K562 (cell line): Measurements from ENCODE around the gene CACNA2D3. TPM values are rescaled to one million over a fixed set of nuclear protein-coding genes. Genes with fewer than 3 reads are reported as not detected.

Source experiments
- ATAC-seq: fragments of 200-7000 bp; cut with Tn5 transposase; 3 replicates; pipeline ENCODE4 v1.9.1; 2020; ENCODE audit warnings: moderate library complexity
- BruUV-seq: library from RNA; stranded (reverse); fragments of 400-500 nt; replicated peaks from 2 replicates; lab custom pipeline; 2021; lab: Mats Ljungman, UMichigan
- CTCF ChIA-PET: fragments of 300-600 bp; formaldehyde crosslinking; extraction: SDS; loops from one replicate; lab custom pipeline; 2021; ENCODE audit warnings: low intra/inter-chr PET ratio; lab: Yijun Ruan, JAX
- POLR2A ChIA-PET: fragments of 300-600, 350-650 bp; sonication (Branson Sonifier 250); formaldehyde crosslinking; extraction: SDS; loops from one replicate; lab custom pipeline; 2021; ENCODE audit warnings: antibody characterized with exemption, inconsistent platforms; lab: Yijun Ruan, JAX
- DNase-seq, 4 experiments: peaks; one replicate each; pipeline versions ENCODE4 v3.0.0 to v3.0.0-alpha.2; 2011 to 2018; ENCODE audit warnings: low spot score in 3 of 4, mixed read lengths in 3 of 4; ENCODE audit errors: extremely low read depth in 1 of 4
- FAIRE-seq: peaks from 2 replicates; lab custom pipeline; 2011; peaks lifted over from hg19 to GRCh38; lab: Jason Lieb, UNC
- H2AFZ ChIP-seq: 2 replicates; pipeline ENCODE4 v1.6.0; 2011; ENCODE audit warnings: low read depth, low read length, control low read depth, inconsistent platforms
- H3K27ac ChIP-seq: fragments of 200-600 bp; 3 replicates; pipeline ENCODE4 v1.8.0; 2011; ENCODE audit warnings: low read depth, mild to moderate bottlenecking, control low read depth, inconsistent platforms, low read length, moderate library complexity, mixed read lengths; ENCODE audit errors: extremely low read depth
- H3K27me3 ChIP-seq, 2 experiments: fragments of 300-600 bp in 1 of 2; 2 replicates in 1 of 2; 3 replicates in 1 of 2; pipeline versions ENCODE4 v1.6.0 to v1.8.0; 2011; ENCODE audit warnings: inconsistent platforms in 2 of 2, low read length in 2 of 2, mild to moderate bottlenecking in 1 of 2, mixed read lengths in 1 of 2, moderate library complexity in 1 of 2; ENCODE audit not compliant: control insufficient read depth in 2 of 2, insufficient read depth in 2 of 2
- H3K36me3 ChIP-seq: fragments of 300-600 bp; 3 replicates; pipeline ENCODE4 v1.8.0; 2011; ENCODE audit warnings: mild to moderate bottlenecking, low read length, inconsistent platforms; ENCODE audit not compliant: control insufficient read depth, insufficient read depth
- H3K4me1 ChIP-seq, 2 experiments: fragments of 200-600 bp in 1 of 2; replicated peaks in 1 of 2; 2 replicates in 1 of 2; 3 replicates in 1 of 2; pipeline versions ENCODE4 v1.5.1 to v1.8.0; 2011; ENCODE audit warnings: inconsistent platforms in 2 of 2, low read length in 2 of 2, mild to moderate bottlenecking in 1 of 2, mixed read lengths in 1 of 2, moderate library complexity in 1 of 2; ENCODE audit not compliant: control insufficient read depth in 2 of 2, insufficient read depth in 2 of 2
- H3K4me2 ChIP-seq: 2 replicates; pipeline ENCODE4 v1.6.1; 2011; ENCODE audit warnings: low read length, control low read depth, inconsistent platforms, mixed read lengths; ENCODE audit not compliant: insufficient read depth
- H3K4me3 ChIP-seq: fragments of 200-600 bp; sonication (generic), shearing (Covaris generic); 2 replicates; pipeline ENCODE4 v1.5.1; 2016; ENCODE audit warnings: control low read depth, inconsistent platforms
- H3K79me2 ChIP-seq: fragments of 200-600 bp; 3 replicates; pipeline ENCODE4 v1.8.0; 2011; ENCODE audit warnings: low read length, inconsistent platforms; ENCODE audit not compliant: control insufficient read depth, insufficient read depth
- H3K9ac ChIP-seq, 2 experiments: 2 replicates each; pipeline versions ENCODE4 v1.6.0 to v1.6.1; 2011; ENCODE audit warnings: low read depth in 2 of 2, low read length in 2 of 2, control low read depth in 1 of 2, inconsistent platforms in 1 of 2, mild to moderate bottlenecking in 1 of 2, mixed read lengths in 1 of 2; ENCODE audit not compliant: insufficient read depth in 1 of 2
- H3K9me1 ChIP-seq: one replicate; pipeline ENCODE4 v1.6.0; 2011; ENCODE audit warnings: inconsistent platforms, mild to moderate bottlenecking, low read length, moderate library complexity; ENCODE audit not compliant: control insufficient read depth, insufficient read depth
- H3K9me3 ChIP-seq: replicated peaks from 2 replicates; pipeline ENCODE4 v1.5.1; 2011; ENCODE audit warnings: low read depth, low read length, inconsistent platforms; ENCODE audit not compliant: control insufficient read depth, insufficient read depth
- H4K20me1 ChIP-seq: replicated peaks from 2 replicates; pipeline ENCODE4 v1.6.1; 2011; ENCODE audit warnings: low read length, inconsistent platforms, mixed read lengths; ENCODE audit not compliant: control insufficient read depth, insufficient read depth
- ARID3B ChIP-seq: fragments of 250-450 bp; sonication (Bioruptor Pico); IDR thresholded peaks from 2 replicates; pipeline ENCODE4 v1.4.0; 2020; ENCODE audit warnings: borderline replicate concordance
- ATF1 ChIP-seq, 2 experiments: fragments of 450-650 bp in 1 of 2; IDR thresholded peaks; 2 replicates each; pipeline ENCODE4 v1.6.1; 2016; ENCODE audit warnings: missing compliant biosample characterization in 1 of 2, missing genetic modification characterization in 1 of 2
- IRF9 ChIP-seq: fragments of 450-650 bp; IDR thresholded peaks from 2 replicates; pipeline ENCODE4 v1.6.1; 2016; ENCODE audit warnings: missing biosample characterization, missing genetic modification characterization
- KDM4B ChIP-seq, 2 experiments: fragments of 450-650 bp in 1 of 2; sonication (generic) in 1 of 2; IDR thresholded peaks; 2 replicates each; pipeline ENCODE4 v1.6.1; 2016 to 2017; ENCODE audit warnings: borderline replicate concordance in 2 of 2, antibody characterized with exemption in 1 of 2, low read depth in 1 of 2, mild to moderate bottlenecking in 1 of 2
- MXD1 ChIP-seq: fragments of 250-450 bp; sonication (Bioruptor Pico); IDR thresholded peaks from 2 replicates; pipeline ENCODE4 v1.8.0; 2021; ENCODE audit warnings: borderline replicate concordance, mild to moderate bottlenecking, moderate library complexity; ENCODE audit not compliant: poor library complexity, severe bottlenecking
- NEUROD1 ChIP-seq: fragments of 150-350 bp; IDR thresholded peaks from 2 replicates; pipeline ENCODE4 v1.6.1; 2014; ENCODE audit warnings: borderline replicate concordance, low read length, low read depth; ENCODE audit not compliant: partially characterized antibody
- NFE2 ChIP-seq: IDR thresholded peaks from 2 replicates; pipeline ENCODE4 v1.6.1; 2014; ENCODE audit warnings: antibody characterized with exemption, low read depth
- RERE ChIP-seq: sonication (generic); formaldehyde crosslinking; IDR thresholded peaks from 2 replicates; pipeline ENCODE4 v1.8.0; 2023; ENCODE audit warnings: missing genetic modification reagents, mild to moderate bottlenecking, borderline replicate concordance
- SAP30 ChIP-seq: fragments of 200-600 bp; sonication (generic); IDR thresholded peaks from 2 replicates; pipeline ENCODE4 v1.6.1; 2012; ENCODE audit warnings: borderline replicate concordance, low read depth, mild to moderate bottlenecking, moderate library complexity, low read length, control low read depth, inconsistent platforms; ENCODE audit not compliant: insufficient read depth, poor library complexity, severe bottlenecking
- STAG1 ChIP-seq: sonication (generic); formaldehyde crosslinking; IDR thresholded peaks from 2 replicates; pipeline ENCODE4 v1.5.0; 2020; ENCODE audit warnings: missing genetic modification reagents, borderline replicate concordance
- ZBTB1 ChIP-seq: sonication (generic); formaldehyde crosslinking; IDR thresholded peaks from 2 replicates; pipeline ENCODE4 v1.8.1; 2023; ENCODE audit warnings: missing genetic modification reagents, low read depth, mild to moderate bottlenecking, borderline replicate concordance
- ZNF24 ChIP-seq: fragments of 450-650 bp; IDR thresholded peaks from 2 replicates; pipeline ENCODE4 v1.6.1; 2016
- ZNF431 ChIP-seq: sonication (generic); formaldehyde crosslinking; IDR thresholded peaks from 2 replicates; pipeline ENCODE4 v1.8.0; 2022; ENCODE audit warnings: mild to moderate bottlenecking, missing genetic modification reagents
- WGBS: fragments of 100-300 bp; shearing (Covaris generic); methylation state at CpG from one replicate; pipeline ENCODE4 v1.1.6; 2016; ENCODE audit warnings: low coverage, mixed read lengths; ENCODE audit not compliant: insufficient coverage; ENCODE audit errors: missing lambda C conversion rate; 5-methylcytosine and 5-hydroxymethylcytosine counted together
- in situ Hi-C: fragments of 300-500 bp; cut with MboI; formaldehyde crosslinking; loops from 4 replicates; pipeline ENCODE4 v1.15.0; 2018; ENCODE audit warnings: inconsistent platforms, mixed read lengths
- intact Hi-C: fragments of 100-400 bp; cut with micrococcal nuclease; formaldehyde crosslinking; loops from 2 replicates; pipeline ENCODE4 v1.14.2; 2022
- polyA plus RNA-seq, 8 experiments: library from polyadenylated mRNA; depleted of rRNA in 4 of 8; stranded (reverse) in 5 of 8; unstranded in 3 of 8; fragments of >200 nt; fragmentation: Nextera tagmentation in 2 of 8; fragmentation: Illumina TruSeq in 1 of 8; extraction: Ambion mirVana in 2 of 8; extraction: Trizol in 1 of 8; gene quantifications; 2 replicates each; pipeline versions ENCODE4 v1.2.1 to v1.2.3, GENCODE V29; 2011 to 2014; ENCODE audit warnings: inconsistent platforms in 1 of 8, missing spikeins in 1 of 8
- total RNA-seq, 7 experiments: library from RNA; depleted of rRNA in 6 of 7; stranded (reverse); fragments of >200 nt in 6 of 7; fragmentation: Illumina TruSeq in 2 of 7; extraction: Trizol in 2 of 7; gene quantifications; 2 replicates each; pipeline versions ENCODE4 v1.2.1 to v1.2.3, GENCODE V29; 2011 to 2021; ENCODE audit warnings: low replicate concordance in 1 of 7

Gene CACNA2D3
- total and polyA plus RNA-seq, 9 of the 15 experiments (the other 6 are each of a cell fraction or from before 2014, with no cell fraction given) = 0.01 TPM; not detected in 8

- 1% methylated on average over 8 of the region's 8 CpGs for WGBS
- Histone ChIP-seq H3K9me1 (no peaks in the 10 kb centered on the region), H3K4me3 (no peak overlapping the region), H4K20me1 (no peaks in the 10 kb centered on the region; the same call in 1 of the 2 replicates), H3K4me2 (no peak overlapping the region), H3K79me2 (no peaks in the 10 kb centered on the region), H3K9me3 (no peaks in the 10 kb centered on the region), H3K4me1 (peaks cover 0 to 3% of the 10 kb centered on the region in 2 experiments; a peak in 3 of 5 replicates), H3K27ac (no peak overlapping the region), H3K27me3 (no peaks in the 10 kb centered on the region), H2AFZ (no peak overlapping the region), H3K9ac (no peak overlapping the region), H3K36me3 (no peaks in the 10 kb centered on the region)
- POLR2A ChIA-PET = no interaction called here
- DNase-seq (no peak), ATAC-seq (no peak), FAIRE-seq (no peak)
- no TSS peak for BruUV-seq
- CTCF ChIA-PET = no interaction called here
- intact Hi-C loops = no loop called here
- in situ Hi-C loops = no loop called here
- no peak for TF ChIP-seq ARID3B
- TF ChIP-seq SAP30 = no peak
- TF ChIP-seq ZBTB1 = no peak
- no peak for TF ChIP-seq NFE2
- no peak for TF ChIP-seq STAG1
- TF ChIP-seq IRF9 (tag) = no peak
- TF ChIP-seq KDM4B (IDR thresholded peaks at IDR 0.05; ENCODE audit: borderline replicate concordance in 2 of 2, low read depth in 1 of 2) = no peak
- TF ChIP-seq ZNF431 = no peak
- TF ChIP-seq NEUROD1 = no peak
- no peak for TF ChIP-seq ATF1 (CRISPR knock-in tag; IDR thresholded peaks at IDR 0.05)
- no peak for TF ChIP-seq ATF1 (tag; IDR thresholded peaks at IDR 0.05)
- TF ChIP-seq MXD1 (CRISPR knock-in tag) = no peak
- TF ChIP-seq ZNF24 = no peak
- no peak for TF ChIP-seq RERE (CRISPR knock-in tag)
These were observed 451.5 kb downstream of the CACNA2D3 start for GRCh38 chr3:54573858-54574257.
